Measurements from ENCODE around the gene DUSP12. TPM values are rescaled to one million over a fixed set of nuclear protein-coding genes. Genes with fewer than 3 reads are reported as not detected.

The DUSP12 gene
- polyA plus RNA-seq, 2 of the 4 experiments (the other 2 are of a cell fraction), result 47.3 to 96.3 TPM

- Histone ChIP-seq H3K27ac (no peak overlapping the region), H3K4me1 (peaks cover 3% of the 10 kb centered on the region; the same call in 1 of the 3 replicates), H3K9me3 (no peaks in the 10 kb centered on the region), H3K4me2 (no peak overlapping the region), H3K4me3 (no peak overlapping the region)
- FAIRE-seq, result no peak
- ChIA-PET POLR2A (no interaction called here), CTCF (interaction anchor here (0.8 to 8.2 kb wide), 6 partner anchors 17 to 294 kb away, joined by 3 to 71 read pairs (median 22); no protein-coding TSS in a partner anchor)
- 78% methylated on average over 9 of the region's 9 CpGs for WGBS (ENCODE audit: missing lambda C conversion rate)
- ATAC-seq, result no peak
- DNase-seq (ENCODE audit: low read depth in 1 of 2, low spot score in 1 of 2), result no peak
- TF ChIP-seq REST (IDR thresholded peaks at IDR 0.05) (no peak), BHLHE40 (IDR thresholded peaks at IDR 0.05; ENCODE audit: low read depth, low read length) (no peak), RFX5 (IDR thresholded peaks at IDR 0.05) (no peak), POLR2A (IDR thresholded peaks at IDR 0.05; ENCODE audit: low read length) (no peak), HOXB5 (CRISPR knock-in tag; IDR thresholded peaks at IDR 0.05) (no peak), KDM1A (IDR thresholded peaks at IDR 0.05; ENCODE audit: low read depth) (no peak), HDAC2 (IDR thresholded peaks at IDR 0.05) (no peak), TFCP2L1 (CRISPR knock-in tag; IDR thresholded peaks at IDR 0.05) (no peak), HES2 (IDR thresholded peaks at IDR 0.05) (no peak), E2F6 (IDR thresholded peaks at IDR 0.05; ENCODE audit: borderline replicate concordance, low read depth) (no peak)
Measured at GRCh38 chr1:161743231-161743630, 6.4 kb upstream of the DUSP12 start.

GRCh38 chr1:161747801-161748200, 1.8 kb upstream of the DUSP12 start:
- ChIA-PET POLR2A (interaction anchor here (0.8 kb wide), 1 partner anchor 21 kb away, joined by 3 read pairs; no protein-coding TSS in a partner anchor), CTCF (interaction anchor here (1.1 to 4.7 kb wide), 5 partner anchors 8 to 289 kb away, joined by 3 to 49 read pairs (median 10); no protein-coding TSS in a partner anchor)
- no peak for TF ChIP-seq ELK1 (IDR thresholded peaks at IDR 0.05; ENCODE audit: low read depth, low read length)
- TF ChIP-seq CBX2 (IDR thresholded peaks at IDR 0.05; ENCODE audit: borderline replicate concordance, low read depth), result no peak
- no peak for TF ChIP-seq POLR2A (IDR thresholded peaks at IDR 0.05; ENCODE audit: low read length)
- TF ChIP-seq TP53 (CRISPR knock-in tag; IDR thresholded peaks at IDR 0.05), result no peak
- TF ChIP-seq KDM1A (IDR thresholded peaks at IDR 0.05; ENCODE audit: low read depth), result no peak
- TF ChIP-seq MAX (IDR thresholded peaks at IDR 0.05), result no peak
- no peak for TF ChIP-seq NPAS2 (CRISPR knock-in tag; IDR thresholded peaks at IDR 0.05; ENCODE audit: borderline replicate concordance)
- no peak for TF ChIP-seq NFE2L2 (conservative IDR thresholded peaks at IDR 0.05; ENCODE audit: low read length)
- TF ChIP-seq HOXA7 (CRISPR knock-in tag; IDR thresholded peaks at IDR 0.05), result no peak
- no peak for TF ChIP-seq REST (IDR thresholded peaks at IDR 0.05)
- TF ChIP-seq FOXS1 (CRISPR knock-in tag; IDR thresholded peaks at IDR 0.05), result no peak
- no peak for TF ChIP-seq CTCF (IDR thresholded peaks at IDR 0.05)
- no peak for TF ChIP-seq ZNF302 (CRISPR knock-in tag; IDR thresholded peaks at IDR 0.05)
- TF ChIP-seq ZFP36 (IDR thresholded peaks at IDR 0.05; ENCODE audit: borderline replicate concordance, partially characterized antibody), result no peak
- TF ChIP-seq E2F6 (IDR thresholded peaks at IDR 0.05; ENCODE audit: borderline replicate concordance, low read depth), result no peak
- TF ChIP-seq EHF (CRISPR knock-in tag; IDR thresholded peaks at IDR 0.05), result no peak
- TF ChIP-seq FOSL2 (IDR thresholded peaks at IDR 0.05), result no peak
- no peak for TF ChIP-seq FOSL2 (CRISPR knock-in tag; IDR thresholded peaks at IDR 0.05)
- H3K4me3 ChIP-seq, result no peak overlapping the region
- WGBS (ENCODE audit: missing lambda C conversion rate), result 68% methylated on average over 6 of the region's 6 CpGs
- peaks cover 18% of the 10 kb centered on the region for H3K4me1 ChIP-seq
- DNase-seq (ENCODE audit: low read depth in 1 of 2, low spot score in 1 of 2) (no peak), FAIRE-seq (no peak), ATAC-seq (no peak)
- H3K9me3 ChIP-seq, result no peaks in the 10 kb centered on the region
- no peak overlapping the region for H3K27ac ChIP-seq
- no peak overlapping the region for H3K4me2 ChIP-seq
